HG02571 (cell line): ENCODE data around the gene RAB18.
"Not testable (repeated sequence)": the region's sequence is repeated elsewhere in the genome, so short reads cannot be mapped to it uniquely, and the experiment has no call there.

ENCODE experiments used
- ATAC-seq: cut with Tn5 transposase; IDR thresholded peaks from one replicate; pipeline ENCODE4 v1.9.1; 2021; ENCODE audit warnings: mild to moderate bottlenecking, moderate library complexity; ENCODE audit not compliant: unreplicated experiment

Gene RAB18

GRCh38 chr10:27504007-27504807 is at the start of gene RAB18:
TSS of gene RAB18 (plus strand) at chr10:27504304. CDS start at chr10:27504370, 66 bp downstream.
- ATAC-seq: peak; percentile 97

GRCh38 chr10:27454837-27455236 is 49.3 kb upstream of the RAB18 start:
- no peak for ATAC-seq

GRCh38 chr10:27457261-27457945 is 46.7 kb upstream of the RAB18 start:
- no peak for ATAC-seq

GRCh38 chr10:27457966-27458365 is 46.1 kb upstream of the RAB18 start:
- ATAC-seq: no peak

GRCh38 chr10:27461312-27461711 is 42.8 kb upstream of the RAB18 start:
- no peak for ATAC-seq

- no peak for ATAC-seq
These were observed 40.1 kb upstream of the RAB18 start for GRCh38 chr10:27463961-27464360.

GRCh38 chr10:27464993-27465392 is 39.1 kb upstream of the RAB18 start:
- ATAC-seq: no peak

GRCh38 chr10:27465596-27465995 is 38.5 kb upstream of the RAB18 start:
- ATAC-seq: not testable (repeated sequence)

GRCh38 chr10:27470885-27471284 is 33.2 kb upstream of the RAB18 start:
- no peak for ATAC-seq

GRCh38 chr10:27474741-27475140 is 29.4 kb upstream of the RAB18 start:
- no peak for ATAC-seq

GRCh38 chr10:27479016-27479415 is 25.1 kb upstream of the RAB18 start:
- no peak for ATAC-seq

GRCh38 chr10:27481486-27481885 is 22.6 kb upstream of the RAB18 start:
- no peak for ATAC-seq

GRCh38 chr10:27482984-27483956 is 20.8 kb upstream of the RAB18 start:
- no peak for ATAC-seq

GRCh38 chr10:27485368-27485767 is 18.7 kb upstream of the RAB18 start:
- ATAC-seq: no peak

- ATAC-seq: no peak
These were observed 18.1 kb upstream of the RAB18 start for GRCh38 chr10:27485986-27486385.

GRCh38 chr10:27490807-27491206 is 13.3 kb upstream of the RAB18 start:
- ATAC-seq: no peak

GRCh38 chr10:27494116-27494805 is 9.8 kb upstream of the RAB18 start:
- no peak for ATAC-seq

GRCh38 chr10:27496137-27496536 is 8.0 kb upstream of the RAB18 start:
- ATAC-seq: no peak

GRCh38 chr10:27500096-27500495 is 4.0 kb upstream of the RAB18 start:
- no peak for ATAC-seq

GRCh38 chr10:27500886-27501285 is 3.2 kb upstream of the RAB18 start:
- ATAC-seq: no peak
